GM19328 (cell line): ENCODE data around the gene UXT.
"Not testable (repeated sequence)": the region's sequence is repeated elsewhere in the genome, so short reads cannot be mapped to it uniquely, and the experiment has no call there.

Experiments used
- ATAC-seq: cut with Tn5 transposase; IDR thresholded peaks from one replicate; pipeline ENCODE4 v1.9.1; 2021; ENCODE audit warnings: mild to moderate bottlenecking, moderate library complexity; ENCODE audit not compliant: unreplicated experiment

UXT gene

DNA sequence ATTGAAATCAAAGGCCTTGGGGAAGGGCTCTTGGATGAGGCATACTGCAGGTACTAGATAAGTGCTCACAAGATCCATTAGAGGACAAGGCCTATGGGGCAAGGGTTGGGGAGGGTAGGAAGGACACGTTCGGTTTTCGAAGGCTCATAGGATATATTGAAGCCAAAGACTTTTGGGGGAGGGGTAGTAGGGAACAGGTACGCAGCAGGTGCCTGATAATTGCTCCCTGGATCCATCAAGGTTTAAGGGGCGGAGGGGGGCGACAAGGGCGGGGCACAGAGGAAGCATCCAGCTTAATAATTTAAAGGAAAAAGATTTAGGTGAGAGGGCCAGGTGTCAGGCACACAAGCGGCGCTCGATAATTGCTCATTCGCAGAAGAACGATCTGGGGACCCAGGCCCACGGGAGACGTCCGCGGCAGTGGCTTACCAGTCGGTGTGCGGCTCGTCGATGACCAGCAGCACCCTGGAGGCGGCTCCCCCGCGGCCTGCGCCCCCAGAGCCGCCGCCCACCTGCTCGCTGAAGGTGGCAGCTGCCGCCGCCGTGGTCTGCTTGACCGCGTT is 40.0 kb downstream of the UXT start:
- ATAC-seq = no peak

DNA sequence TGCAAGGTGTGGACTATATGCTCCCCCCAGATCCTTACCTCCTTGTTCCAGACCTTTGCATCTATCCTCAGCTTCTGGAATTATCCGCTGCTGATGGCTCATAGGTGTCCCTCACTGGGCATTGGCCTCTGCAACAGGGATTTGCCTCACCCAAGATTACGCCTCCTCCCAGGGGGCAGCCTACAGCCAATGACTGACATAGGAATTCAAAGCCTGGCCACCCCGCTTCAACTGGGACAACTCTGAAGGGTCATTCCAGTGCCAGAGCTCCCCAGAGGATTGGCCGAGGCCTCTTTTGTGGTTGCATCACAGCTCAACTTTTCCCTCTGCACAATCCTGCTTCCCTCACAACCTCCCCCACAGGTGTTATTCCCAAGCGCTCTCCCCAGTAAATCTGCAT is 44.4 kb downstream of the UXT start:
- ATAC-seq = no peak

DNA sequence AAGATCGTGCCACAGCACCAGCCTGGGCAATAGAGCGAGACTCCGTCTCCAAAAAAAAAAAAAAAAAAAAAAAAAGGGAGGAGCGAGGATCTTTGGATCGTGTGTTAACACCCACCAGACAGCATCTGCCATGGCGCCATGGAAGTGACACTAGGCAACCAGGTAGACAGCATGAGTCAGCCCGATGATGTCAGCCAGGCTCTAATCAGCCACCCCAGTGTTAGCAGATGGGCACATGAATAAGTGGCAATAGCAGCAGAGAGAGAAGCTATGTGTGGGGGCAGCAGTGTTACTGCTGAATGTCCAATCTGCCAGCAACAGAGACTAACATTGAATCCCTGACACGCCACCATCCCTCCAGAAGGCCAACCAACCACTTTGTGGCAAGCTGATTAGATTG is 45.9 kb downstream of the UXT start:
- ATAC-seq = no peak

DNA sequence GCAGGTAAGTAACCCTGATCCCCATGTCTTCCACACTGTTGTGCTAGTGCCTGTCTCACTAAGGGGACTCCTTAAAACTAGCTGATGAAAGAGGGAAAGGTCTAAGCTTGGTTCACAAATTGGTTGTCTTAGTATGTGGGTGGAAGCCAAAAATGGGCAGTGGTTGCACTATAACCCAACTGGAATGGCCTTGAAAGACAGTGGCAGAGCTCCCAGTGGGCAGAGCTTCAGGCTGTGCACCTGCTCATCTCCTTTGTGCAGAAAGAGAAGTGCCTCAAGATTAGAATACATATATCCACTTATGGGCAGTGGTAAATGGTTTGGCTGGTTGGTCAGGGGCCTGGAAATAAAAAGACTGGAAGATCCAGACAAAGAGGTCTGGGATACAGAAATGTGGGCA is 46.6 kb downstream of the UXT start:
- no peak for ATAC-seq

DNA sequence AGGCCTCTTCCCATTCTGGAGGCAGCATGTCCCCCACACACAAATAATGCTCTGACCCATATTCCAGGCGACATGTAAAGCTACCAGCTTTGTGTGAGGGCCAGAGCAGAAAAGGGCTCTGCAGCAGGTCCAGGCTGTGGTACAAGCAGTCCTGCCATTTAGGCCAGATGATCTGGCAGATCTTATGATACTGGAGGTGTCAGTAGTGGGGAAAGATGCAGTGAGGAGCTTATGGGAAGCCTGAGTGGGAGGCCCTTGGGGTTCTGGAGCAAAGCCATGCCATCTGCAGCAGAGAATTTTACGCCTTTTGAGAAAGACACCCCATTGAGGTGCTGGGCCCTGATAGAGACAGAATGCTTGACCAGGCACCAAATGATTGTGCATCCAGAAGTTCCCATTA is 47.1 kb downstream of the UXT start:
- ATAC-seq = no peak

DNA sequence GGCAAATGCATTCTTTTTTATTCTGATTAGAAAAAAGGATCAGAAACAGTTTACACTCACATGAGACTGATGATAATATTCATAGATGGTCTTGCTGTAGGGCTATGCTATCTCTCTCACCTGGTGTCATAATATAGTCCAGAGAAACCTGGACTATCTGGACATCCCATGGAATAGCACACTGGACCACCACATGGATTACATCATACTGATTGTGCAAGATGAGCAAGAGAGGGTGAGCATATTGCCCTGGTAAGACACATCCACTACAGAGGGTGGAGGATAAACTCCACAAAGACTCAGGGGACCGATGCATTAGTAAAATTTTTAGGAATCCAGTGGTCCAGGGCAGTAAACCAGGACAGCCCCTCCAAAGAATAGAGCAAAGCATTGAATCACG is 47.5 kb downstream of the UXT start:
- no peak for ATAC-seq

DNA sequence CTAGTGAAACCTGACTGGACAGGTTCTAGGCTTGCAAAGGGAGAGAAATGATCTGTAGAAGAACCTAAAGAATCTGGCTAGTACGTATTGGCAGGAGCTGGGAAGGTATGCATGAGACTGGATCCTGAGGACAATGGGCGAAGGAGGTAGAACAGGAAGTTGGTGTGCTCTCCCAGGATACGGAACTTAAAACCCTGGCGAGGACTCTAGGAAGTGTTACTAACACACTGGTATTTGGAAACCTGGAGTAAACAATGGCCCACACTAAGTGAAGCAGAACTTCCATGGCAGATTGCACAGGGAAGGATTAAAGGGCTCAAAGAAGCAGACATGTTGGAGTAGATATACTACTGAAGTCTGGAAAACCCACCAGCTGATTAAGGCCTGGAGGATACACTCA is 48.5 kb downstream of the UXT start:
- no peak for ATAC-seq

DNA sequence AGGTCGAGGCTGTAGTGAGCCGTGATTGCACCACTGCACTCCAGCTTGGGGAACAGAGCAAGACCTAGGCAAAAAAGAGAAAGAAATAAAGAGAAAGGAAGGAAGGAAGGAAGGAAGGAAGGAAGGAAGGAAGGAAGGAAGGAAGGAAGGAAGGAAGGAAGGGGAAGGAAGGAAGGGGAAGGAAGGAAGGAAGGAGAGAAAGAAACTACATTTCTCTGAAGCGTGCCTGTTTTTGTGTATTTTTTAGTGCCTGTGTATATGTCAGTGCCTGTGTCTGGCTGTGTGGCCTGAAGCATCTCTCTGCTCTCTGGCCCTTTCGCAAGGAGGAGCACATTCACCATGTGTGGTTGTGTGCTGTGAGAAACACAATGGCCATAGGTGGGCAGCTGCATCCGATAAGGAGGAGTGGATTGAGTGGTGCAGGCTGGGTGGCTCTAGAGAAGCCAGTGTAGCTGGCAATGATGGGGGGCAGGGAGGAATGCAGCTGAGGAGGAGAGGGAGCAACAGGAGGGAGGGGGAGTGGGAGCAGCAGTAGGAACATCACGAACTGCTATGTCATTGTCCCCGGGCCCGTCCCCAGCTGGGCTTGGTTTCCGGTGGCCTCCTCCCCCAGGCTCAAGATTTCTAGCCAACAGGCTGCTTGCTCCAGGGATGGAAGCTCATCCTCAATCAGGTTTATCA is 50.7 kb downstream of the UXT start:
- no peak for ATAC-seq

DNA sequence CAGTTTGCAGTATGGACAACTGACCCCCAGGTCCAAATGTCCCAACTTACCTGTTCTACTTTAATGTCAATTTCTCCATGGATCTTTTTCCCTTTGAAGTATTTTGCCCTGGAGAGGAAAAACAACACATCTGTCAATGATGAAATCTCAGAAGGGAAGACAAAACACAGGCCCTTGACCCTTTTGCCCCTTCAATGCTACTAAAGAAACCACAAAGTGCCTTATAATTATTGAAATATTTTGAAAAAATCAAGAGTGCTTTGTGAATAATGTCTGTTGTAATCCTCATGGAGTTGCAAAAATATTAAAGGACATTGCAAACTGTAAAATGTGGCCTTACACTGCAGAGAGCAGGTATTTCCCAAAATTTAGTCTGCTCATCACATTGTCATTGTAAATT is 51.9 kb downstream of the UXT start:
- no peak for ATAC-seq

DNA sequence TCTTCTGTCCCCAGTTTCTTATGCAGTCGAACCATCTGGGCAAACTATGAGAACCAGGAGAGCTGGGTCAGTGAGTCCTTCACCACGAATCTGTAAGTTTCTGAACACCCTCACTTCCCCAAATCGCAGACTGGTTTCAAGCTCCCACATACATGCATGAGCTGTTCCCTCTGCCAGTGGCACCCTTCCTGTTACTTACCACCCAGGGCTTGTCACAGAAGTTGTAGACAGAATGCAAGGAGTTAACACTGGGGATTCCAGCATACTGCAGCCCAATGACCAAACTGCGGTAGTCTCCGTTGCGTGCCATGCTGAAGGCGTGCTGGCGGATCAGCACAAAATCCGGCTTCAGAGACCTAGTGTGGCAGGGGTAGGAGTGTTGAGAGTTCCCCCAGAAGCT is 54.0 kb downstream of the UXT start:
- ATAC-seq = no peak

DNA sequence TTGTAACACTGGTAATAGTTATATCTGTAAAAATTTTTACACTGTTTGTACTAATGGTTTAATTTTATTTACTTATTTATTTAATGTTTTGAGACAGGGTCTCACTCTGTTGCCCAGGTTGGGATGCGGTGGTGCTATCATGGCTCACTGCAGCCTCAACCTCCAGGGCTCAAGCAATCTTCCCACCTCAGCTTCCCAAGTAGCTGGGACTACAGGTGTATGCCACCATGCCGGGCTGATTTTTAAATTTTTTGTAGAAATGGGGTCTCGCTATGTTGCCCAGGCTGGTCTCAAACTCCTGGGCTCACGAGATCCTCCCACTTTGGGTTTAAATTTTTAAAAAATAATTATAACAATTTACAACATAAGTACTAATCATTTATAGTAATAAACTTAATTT is 55.9 kb downstream of the UXT start:
- ATAC-seq = not testable (repeated sequence)
